HG03060 (cell line): ENCODE measurements around the gene MTHFSD.

Experiments
- ATAC-seq: cut with Tn5 transposase; IDR thresholded peaks from one replicate; pipeline ENCODE4 v1.9.1; 2021; ENCODE audit warnings: low read depth, moderate number of reproducible peaks; ENCODE audit not compliant: unreplicated experiment

MTHFSD gene

DNA sequence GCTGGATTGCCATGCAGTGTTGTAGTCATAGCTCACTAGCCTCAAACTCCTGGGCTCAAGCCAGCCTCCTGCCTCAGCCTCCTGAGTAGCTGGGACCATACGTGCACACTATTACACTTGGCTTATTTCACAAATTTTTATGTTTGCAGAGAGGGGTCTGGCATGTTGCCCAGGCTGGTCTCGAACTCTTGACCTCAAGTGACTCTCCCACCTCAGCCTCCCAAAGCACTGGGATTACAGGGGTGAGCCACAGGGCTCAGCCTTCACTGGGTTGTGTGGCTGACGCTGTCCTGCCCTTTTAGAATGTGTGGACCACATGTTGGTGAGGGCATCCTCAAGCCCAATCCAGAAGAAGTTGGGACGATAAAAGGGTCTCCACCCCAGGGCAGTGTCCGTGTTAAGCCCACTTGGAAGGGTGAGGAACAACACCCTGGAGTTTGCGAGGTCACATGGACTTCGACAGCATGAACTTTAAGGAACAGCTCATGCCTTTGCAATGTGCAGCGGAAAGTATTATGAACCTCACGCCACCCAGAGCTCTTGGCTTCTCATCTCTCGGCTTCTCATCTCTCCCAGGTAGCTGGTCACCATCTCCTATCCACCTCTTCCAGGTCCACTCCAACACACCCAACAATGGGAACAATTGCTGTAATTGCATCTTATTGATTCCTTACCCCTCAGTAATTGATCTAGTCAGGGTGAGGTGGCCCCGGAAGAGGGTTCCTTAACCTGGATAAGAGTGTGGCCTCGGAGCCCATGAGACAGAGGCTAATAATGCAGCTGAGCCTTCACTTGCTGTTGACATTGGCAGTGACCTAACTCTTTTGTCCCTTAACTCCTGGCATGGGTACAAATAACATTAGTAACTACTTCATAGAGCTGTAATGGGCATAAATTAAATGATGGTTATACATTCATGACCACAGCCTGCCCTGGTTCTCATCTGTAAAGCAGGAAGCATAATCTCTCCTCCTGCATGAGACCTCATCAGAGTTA, 30.0 kb upstream of the MTHFSD start:
- no peak for ATAC-seq

DNA sequence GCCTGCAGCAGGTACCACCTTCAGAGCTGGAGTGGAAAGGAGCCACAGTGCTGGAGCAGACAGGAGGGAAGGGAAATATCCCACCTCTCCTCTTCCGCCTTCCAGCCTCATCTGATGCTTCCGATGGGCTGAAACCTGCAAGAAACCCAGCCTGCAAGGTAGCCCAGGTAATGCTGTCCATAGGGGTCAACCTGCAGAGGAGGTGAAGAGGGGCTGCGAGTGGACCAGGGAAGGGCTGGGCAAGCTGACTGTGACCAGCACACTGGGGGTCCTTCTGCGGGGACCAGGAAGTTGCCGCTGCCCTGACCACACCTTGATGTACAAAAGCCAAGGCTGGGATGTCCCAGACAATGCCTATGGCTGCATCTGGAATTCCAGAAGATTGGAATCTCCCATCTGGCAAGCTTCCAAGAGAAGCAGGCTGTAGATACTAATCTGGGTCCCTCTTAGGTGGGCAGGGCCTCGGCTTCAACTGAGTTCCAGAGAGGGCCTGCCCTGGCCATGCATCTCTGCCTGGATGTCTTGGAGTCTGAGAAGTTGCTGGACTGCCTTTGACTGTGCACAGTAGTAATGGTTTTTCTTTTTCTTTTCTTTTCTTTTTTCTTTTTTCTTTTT, 29.1 kb upstream of the MTHFSD start:
- ATAC-seq = no peak

DNA sequence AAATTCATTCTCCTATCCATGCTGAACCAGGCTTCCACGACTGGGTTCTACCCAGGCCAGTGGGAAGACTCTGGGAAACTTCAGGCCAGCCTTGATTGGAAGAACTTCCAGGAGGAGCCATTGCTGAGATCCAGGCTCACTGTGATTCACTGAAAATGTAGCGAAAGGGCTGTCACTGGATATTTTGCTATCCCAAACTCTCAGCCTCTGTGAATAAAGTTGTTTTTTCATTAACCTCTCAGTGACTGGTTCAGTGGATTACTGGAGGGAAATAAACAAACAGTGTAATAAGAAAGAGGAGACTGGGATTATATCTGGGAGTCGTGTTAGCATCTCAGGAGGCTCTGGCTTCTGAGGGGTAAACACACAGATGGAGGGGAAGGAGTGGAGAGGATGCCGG, 26.4 kb upstream of the MTHFSD start:
- no peak for ATAC-seq

DNA sequence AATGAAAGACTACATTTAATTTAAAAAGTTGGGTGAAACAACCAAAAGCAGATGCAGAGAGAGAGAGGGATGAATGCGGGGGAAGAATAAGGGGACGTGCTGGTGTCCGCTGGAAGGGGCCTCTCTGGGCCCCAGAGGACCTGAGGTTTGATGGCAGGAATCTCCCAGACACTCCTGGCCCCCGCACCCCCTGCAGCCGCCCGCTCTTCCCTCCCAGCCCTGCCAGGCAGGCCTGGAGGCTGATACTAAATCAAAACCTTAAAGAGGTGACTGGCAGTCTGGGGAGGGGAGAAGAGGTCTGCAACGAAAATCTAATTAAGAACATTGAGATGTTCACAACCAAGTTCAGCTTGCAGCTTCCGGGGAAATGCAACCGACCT, 25.7 kb upstream of the MTHFSD start:
- ATAC-seq = no peak

DNA sequence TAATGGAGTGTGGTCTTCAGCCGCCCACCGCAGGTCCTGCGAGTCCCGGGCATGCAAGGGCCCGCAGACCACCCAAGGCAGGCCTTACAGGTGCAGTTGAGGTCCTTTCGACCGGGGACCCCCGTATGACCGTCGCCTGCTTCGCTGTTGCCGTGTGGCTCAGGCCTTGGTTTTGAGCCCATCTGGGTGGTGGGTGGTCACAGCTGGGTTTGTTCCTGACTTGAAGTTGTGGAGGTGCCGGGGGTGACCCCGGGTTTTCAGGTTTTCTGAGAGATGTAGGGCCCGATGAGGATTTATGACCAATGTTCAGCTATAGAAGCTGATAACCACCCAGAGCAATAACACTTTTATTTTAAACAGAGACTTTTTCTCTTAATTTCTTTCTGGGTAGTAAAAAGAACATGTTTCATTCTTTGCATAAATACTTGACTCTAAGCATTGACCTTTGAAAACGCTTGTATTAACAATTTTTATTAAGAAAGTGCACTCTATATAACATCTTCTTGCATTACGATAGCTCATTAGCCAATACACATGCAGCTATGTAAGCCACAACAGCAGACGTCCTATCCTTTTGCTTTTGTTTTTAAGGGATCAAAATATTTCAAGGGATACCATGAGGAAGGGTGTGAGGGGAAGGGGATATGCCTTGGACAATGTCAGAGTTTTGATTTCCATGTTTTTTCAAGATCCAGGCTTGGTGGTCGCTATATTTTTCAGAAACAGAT, 25.2 kb upstream of the MTHFSD start:
- no peak for ATAC-seq

DNA sequence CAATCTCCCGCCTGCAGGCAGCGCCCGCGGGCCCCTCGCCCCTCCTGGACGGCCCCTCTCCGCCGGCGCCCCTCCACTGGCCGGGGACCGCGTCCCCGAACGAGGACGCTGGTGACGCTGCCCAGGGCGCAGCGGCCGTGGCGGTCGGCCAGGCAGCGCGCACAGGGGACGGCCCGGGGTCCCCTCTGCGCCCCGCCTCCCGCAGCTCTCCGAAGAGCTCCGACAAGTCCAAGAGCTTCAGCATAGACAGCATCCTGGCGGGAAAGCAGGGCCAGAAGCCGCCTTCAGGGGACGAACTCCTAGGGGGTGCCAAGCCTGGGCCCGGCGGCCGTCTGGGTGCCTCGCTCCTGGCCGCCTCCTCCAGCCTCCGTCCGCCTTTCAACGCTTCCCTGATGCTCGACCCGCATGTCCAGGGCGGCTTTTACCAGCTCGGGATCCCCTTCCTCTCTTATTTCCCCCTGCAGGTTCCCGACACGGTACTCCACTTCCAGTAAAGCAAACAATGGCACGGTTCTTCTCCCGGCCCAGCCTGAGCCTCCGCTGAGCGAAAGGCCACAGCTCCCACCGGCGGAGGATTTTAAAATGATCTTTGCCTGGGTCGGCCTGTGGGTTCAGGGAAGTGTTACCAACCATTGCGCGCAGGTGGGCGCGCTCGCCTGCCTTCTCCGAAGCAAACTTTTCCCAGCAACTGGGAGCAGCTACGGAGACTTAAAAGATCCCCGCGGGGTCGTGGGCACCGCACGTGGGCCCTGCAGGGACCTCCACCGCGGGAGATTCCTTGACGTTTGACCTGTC, 24.4 kb upstream of the MTHFSD start:
- ATAC-seq = no peak

DNA sequence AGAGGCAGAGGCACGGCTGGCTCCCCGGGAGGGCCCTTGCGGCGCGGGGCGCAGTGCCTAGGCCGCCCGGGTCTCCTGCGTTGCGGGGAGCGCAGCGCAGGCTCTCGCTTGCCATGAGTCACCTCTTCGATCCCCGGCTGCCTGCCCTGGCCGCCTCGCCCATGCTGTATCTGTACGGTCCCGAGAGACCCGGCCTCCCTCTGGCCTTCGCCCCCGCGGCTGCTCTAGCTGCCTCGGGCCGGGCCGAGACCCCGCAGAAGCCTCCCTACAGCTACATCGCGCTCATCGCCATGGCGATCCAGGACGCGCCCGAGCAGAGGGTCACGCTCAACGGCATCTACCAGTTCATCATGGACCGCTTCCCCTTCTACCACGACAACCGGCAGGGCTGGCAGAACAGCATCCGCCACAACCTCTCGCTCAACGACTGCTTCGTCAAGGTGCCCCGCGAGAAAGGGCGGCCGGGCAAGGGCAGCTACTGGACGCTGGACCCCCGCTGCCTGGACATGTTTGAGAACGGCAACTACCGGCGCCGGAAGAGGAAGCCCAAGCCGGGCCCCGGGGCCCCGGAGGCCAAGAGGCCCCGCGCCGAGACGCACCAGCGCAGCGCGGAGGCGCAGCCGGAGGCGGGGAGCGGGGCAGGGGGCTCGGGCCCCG, 23.7 kb upstream of the MTHFSD start:
- no peak for ATAC-seq

DNA sequence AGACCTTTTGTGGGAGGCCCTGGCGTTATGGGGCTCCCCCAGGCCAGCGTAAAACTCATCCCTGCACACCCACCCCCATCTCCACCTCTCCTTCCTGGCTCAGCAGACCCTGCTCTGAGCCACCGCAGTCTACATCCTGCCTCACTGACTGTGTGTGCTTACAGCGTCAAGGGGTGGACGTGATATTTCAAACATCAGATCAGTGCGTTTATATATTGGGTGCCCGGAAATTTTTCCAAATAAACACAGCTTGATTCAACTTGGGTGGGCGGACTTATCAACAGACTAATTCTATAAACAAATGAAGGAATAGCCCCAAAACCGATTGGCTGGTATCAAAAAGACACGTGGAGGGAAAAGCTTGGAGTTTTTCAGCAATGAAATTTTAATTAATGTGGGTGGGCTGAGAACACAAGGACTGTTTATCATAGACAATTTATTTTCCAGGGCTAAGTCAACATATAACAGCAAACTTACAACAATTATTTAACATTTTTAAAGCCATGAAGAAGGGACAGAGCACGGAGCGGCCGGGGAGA, 23.1 kb upstream of the MTHFSD start, which contains the start of gene FOXL1:
FOXL1 (plus strand) TSS at position 489 of the 539 bp plus-strand sequence. CDS start 175 bp downstream, outside the sequence.
- no peak for ATAC-seq

DNA sequence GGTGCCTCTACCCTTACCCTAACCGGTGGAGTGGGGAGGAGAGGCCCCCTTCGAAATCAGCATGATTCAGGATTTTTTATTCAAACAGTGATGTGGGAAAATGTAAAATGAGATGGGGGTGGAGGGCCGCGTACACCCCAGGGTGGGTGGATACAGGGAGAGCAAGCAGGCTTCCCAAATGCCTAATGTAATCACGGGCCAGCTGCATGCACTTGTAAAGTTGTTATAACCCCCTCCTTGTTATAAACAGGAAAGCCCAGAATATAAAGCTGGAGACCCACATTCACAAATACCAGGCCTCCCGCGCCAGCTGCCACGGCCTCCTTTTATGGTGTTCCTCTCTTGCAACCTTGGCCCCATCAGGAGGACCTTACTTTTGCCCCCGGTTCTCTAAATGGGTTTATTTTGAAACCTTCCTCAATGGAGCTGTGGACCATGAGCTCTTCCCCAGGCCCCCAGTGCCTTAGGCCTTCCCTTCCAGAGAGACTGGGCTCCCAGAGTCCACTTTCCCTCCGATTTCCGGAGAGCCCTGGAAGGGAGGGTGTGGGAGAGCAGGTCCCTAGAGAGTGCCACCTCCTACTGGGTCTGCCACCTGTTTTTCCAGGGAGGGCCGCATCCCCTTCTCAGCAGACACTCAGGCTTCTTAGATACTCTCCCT, 22.4 kb upstream of the MTHFSD start:
- no peak for ATAC-seq

DNA sequence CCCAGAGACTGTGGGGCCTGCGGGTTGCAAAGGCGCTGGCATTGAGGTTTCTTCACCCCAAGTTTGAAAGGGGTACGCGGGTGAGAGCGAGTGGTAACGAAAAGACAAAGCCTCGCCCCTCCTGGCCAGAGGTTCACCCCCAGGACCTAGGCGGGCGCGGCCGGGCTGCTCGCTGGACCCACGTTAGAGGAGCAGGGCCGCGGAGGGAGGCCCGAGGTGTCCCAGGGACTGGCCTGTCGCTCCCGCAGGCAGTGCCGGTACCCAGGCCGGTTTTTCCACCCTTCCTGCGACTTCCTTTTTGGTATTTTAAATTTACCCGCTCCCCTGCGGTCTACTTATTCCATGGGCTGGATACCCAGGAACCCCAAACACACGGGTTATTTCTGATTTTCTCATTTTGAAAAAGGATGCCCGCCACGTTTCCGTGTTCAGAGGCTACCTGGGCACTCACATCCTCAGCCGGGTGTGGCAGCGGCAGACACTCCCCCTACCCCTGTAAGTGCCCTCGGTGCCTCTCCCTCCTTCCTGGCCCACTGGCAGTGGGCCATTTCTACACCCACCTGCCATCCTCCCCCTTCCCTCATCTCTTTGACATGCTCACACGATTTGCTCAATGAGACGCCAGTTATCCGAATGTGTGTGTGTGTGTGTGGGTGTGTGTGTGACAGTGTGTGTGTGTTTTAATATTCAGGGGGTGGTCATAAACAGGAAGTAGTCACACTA, 21.7 kb upstream of the MTHFSD start:
- ATAC-seq = no peak

DNA sequence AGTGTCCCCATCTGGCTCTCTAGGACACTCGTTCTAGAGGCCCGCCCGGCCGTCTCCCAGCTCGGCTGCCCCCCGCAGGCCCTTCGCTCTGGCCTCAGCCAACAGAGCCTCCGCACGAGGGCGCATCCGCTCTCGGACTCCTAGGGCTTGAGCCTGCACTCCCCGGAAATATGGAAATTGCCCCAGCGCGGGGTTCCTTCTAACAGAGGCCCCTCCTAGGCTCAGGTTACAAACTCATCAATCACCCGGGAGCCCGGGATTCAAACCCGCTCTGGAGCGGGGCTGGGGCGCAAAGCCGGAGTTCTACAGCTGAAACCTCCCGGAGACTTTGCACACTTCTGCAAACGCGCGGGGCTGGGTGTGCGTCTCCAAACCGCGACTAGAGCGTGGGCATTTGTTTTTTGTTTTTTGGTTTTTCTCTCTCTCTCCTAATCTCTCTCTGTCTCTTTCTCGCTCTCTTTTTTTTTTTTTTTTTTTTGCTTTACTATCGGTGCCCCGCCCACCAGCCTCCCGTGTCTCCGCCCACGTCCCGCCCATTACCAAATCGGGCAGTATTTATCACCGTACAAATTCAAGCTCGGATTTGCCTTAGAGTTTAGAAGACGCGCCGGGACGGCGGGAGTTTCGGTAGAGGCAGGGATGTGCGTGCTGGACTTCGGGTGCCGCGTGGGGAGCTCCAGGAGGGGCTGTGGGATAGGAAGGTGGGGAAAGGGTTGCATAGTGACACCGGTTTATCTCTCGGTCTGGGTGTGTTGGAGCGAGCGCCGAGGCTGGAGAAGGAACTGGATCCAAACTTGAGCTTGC, 20.9 kb upstream of the MTHFSD start:
- ATAC-seq = no peak

DNA sequence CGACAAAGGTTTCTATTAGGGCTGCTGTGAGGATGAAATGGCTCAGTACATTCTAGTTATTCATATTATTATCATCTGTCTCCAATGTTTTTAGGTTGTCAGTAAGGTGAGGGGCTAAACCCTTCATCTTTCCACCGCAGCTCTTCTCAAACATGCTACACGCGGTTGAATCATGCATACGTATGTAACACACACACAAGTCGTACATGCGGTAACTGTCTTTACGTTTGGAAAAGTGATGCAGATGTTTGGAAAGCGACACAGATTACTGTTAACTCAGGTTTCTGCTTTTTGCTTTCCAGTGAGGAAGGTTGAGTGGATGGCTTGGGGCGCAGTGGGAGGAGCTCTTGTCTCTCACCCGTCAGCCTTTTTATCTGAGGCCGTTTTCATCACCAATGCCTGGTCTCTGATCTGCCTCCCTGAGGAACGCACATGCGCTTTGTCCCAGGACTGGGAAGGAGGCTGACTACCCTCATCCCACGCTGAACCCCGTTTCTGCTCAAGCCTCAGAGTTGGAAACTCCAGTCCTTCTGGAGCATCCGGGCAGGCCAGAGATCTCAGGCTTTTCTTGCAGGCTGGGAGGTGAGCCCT, 20.2 kb upstream of the MTHFSD start:
- ATAC-seq = no peak

DNA sequence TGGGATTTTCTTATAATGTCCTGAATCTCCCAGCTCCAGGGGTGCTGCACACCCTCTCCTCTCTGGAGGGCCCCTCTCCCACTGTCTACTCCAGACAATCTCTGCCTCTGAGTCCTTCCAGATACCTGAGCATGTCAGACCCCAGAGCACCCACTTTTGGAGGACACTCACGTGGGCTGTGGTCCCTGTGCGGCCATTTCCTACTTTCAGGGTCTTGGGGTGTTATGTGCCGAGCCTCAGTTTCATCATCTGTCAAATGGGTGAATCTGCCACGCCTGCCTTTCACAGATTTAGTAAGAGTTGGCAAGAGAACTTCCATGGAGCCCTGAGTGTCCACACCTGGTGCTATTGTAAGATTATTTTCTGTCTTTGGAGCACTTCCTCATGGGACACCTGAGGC, 19.6 kb upstream of the MTHFSD start:
- no peak for ATAC-seq

DNA sequence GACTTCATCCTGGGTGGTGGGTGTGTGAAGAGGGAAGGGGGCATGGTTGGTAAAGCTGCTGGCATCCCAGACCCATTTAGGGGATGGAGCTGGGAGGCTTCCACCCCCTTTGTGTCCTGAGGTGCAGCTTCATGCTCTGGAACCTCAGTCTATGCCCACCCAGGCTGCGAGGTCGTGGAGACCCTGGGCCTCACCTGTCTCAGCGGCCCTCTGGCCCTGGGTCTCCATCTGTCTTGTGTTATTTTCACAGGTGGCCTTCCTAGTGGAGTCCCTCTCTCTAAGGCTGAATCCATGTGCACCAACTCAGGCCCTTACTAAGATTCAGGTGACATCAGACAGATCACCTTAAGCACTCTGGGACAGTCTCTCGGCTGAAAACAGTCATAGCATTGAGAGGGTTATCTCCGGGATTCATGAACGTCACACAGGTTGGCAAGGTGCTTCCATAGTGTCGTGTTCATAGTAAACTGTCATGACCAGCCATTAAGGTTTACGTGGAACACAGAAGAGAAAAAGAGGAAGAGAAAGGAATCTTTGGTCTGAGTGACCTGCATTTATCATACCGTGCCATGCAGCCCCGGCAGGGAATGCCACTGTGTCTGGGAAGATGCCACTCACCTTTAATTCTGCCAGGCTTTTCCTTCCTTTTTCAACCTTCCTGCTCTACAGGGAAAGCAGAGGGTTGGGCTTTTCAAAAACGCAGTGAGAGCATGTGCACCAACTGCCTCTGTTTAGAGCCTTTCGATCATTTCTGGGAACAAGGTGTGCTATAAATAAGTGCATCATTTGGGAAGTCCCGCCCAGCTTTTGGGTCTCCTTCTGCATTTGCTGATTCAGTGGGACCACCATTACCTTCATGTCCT, 18.8 kb upstream of the MTHFSD start:
- ATAC-seq = no peak

DNA sequence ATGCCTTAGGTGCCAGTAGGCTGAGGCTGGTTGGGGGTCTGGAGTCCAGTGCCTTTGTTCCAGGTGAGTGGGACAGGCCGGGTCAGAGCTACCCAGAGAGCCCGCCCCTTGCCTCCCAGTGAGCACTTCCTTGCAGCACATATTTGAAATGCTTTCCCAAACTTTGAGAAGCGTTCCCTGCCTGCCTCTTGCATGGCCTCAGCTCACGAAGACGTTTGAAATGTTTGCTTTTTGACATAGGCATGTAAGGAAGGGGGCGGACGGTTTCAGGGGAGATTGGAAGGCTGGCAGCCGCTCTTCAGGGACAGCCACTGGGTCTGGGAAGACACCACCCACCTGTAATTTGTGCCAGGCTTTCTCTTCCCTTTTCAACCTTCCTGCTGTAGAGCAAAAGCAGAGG, 18.2 kb upstream of the MTHFSD start:
- ATAC-seq = no peak

DNA sequence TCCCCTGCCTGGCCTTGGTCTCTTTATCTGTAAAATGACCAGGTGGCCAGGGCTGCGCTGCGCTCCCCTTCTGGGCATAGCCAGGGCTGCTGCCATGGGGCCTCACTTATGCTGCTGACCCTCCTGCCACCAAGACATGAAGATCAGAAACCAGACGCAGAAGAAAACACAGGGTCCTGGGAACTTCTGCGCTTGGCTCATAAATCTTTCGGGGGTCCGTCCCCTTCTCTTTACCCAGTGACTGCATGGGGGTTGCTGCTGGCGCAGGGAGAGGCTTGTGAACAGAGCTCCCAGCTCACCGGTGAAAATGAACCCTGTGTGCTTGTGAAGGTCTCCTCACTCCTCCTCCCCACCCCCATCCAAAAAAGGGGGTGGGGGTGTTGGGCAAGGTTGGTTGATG, 17.6 kb upstream of the MTHFSD start:
- ATAC-seq = no peak
